BJ (cell line): ENCODE measurements around the gene THOP1. TPM values are rescaled to one million over a fixed set of nuclear protein-coding genes. Genes with fewer than 3 reads are reported as not detected.

Experiments used
- CTCF ChIA-PET: fragments of 350-600 bp; formaldehyde crosslinking; extraction: SDS; loops from one replicate; lab custom pipeline; 2021; ENCODE audit warnings: antibody characterized with exemption, inconsistent platforms; lab: Yijun Ruan, JAX
- POLR2A ChIA-PET: fragments of 300-600 bp; sonication (Branson Sonifier 250); formaldehyde crosslinking; extraction: SDS; loops from one replicate; lab custom pipeline; 2021; ENCODE audit warnings: antibody characterized with exemption; lab: Charles Lee
- DNase-seq: peaks from one replicate; pipeline ENCODE4 v3.0.0-alpha.2; 2011; ENCODE audit warnings: low read depth
- H3K27me3 ChIP-seq: 2 replicates; pipeline ENCODE4 v1.6.0; 2011; ENCODE audit warnings: low read length; ENCODE audit not compliant: control insufficient read depth, insufficient read depth
- H3K36me3 ChIP-seq: 2 replicates; pipeline ENCODE4 v1.5.1; 2011; ENCODE audit warnings: low read length; ENCODE audit not compliant: control insufficient read depth, insufficient read depth
- H3K4me3 ChIP-seq: 2 replicates; pipeline ENCODE4 v1.5.1; 2011; ENCODE audit warnings: low read depth, mild to moderate bottlenecking, control low read depth, low read length
- polyA plus RNA-seq: library from polyadenylated mRNA; depleted of rRNA; stranded (reverse); fragments of >200 nt; gene quantifications from 2 replicates; pipeline ENCODE4 v1.2.3, GENCODE V29; 2011
- TF ChIP-seq, protein P1 (sequence below): IDR thresholded peaks from 2 replicates; pipeline ENCODE4 v1.5.1; 2011; ENCODE audit warnings: low read depth, mild to moderate bottlenecking, control low read depth, inconsistent platforms, low read length, moderate library complexity; ENCODE audit not compliant: insufficient read depth

THOP1 gene
- polyA plus RNA-seq, 1 experiment, result 71.7 TPM

DNA sequence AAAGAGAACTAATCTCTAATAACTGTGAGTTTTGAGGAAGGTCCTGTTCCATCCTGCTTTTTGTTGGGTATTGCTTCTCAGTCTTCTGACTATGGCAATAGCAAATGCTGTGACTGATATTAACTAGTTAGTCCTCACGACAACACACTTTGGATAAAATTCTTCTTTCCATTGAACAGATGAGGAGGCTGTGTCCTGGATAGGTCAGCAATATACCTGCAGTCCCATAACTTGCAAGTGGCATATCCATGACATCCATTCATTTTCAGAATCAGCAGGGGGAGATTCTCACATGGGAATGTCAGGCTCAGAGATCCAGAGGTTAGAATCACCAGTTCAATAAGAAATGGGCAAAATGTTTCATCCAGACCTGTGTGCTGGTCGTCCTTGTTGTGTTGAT lies 41.7 kb downstream of the THOP1 start:
- ChIA-PET POLR2A (no interaction called here), CTCF (no interaction called here)
- DNase-seq, result no peak
- TF ChIP-seq, protein P1, sequence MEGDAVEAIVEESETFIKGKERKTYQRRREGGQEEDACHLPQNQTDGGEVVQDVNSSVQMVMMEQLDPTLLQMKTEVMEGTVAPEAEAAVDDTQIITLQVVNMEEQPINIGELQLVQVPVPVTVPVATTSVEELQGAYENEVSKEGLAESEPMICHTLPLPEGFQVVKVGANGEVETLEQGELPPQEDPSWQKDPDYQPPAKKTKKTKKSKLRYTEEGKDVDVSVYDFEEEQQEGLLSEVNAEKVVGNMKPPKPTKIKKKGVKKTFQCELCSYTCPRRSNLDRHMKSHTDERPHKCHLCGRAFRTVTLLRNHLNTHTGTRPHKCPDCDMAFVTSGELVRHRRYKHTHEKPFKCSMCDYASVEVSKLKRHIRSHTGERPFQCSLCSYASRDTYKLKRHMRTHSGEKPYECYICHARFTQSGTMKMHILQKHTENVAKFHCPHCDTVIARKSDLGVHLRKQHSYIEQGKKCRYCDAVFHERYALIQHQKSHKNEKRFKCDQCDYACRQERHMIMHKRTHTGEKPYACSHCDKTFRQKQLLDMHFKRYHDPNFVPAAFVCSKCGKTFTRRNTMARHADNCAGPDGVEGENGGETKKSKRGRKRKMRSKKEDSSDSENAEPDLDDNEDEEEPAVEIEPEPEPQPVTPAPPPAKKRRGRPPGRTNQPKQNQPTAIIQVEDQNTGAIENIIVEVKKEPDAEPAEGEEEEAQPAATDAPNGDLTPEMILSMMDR, result no peak
- H3K4me3 ChIP-seq, result no peak overlapping the region
- peaks cover 3% of the 10 kb centered on the region; the same call in 1 of the 2 replicates for H3K36me3 ChIP-seq
- H3K27me3 ChIP-seq, result no peaks in the 10 kb centered on the region

- Histone ChIP-seq H3K4me3 (no peak overlapping the region), H3K27me3 (no peaks in the 10 kb centered on the region), H3K36me3 (peaks cover 1% of the 10 kb centered on the region; the same call in 1 of the 2 replicates)
- no peak for DNase-seq
- POLR2A ChIA-PET, result no interaction called here
- CTCF ChIA-PET, result no interaction called here
- TF ChIP-seq, protein P1, result no peak
Observed at GRCh38 chr19:2827840-2828489, 42.7 kb downstream of the THOP1 start.

DNA sequence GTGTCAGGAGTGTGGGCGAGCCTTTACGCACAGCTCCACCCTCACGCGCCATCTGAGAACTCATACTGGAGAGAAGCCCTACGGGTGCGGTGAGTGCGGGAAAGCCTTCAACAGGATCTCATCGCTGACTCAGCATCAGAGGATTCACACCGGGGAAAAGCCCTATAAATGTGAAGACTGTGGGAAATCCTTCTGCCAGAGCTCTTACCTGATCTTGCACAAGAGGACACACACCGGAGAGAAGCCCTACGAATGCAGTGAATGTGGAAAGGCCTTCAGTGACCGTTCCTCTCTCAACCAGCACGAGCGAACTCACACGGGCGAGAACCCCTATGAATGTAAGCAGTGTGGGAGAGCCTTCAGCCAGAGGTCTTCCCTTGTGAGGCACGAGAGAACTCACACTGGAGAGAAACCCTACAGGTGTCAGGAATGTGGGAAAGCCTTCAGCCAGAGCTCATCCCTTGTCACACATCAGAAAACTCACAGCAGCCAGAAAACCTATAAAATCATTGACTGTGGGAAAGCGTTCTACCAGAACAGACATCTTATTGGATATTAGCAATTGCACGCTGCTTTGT lies 49.1 kb downstream of the THOP1 start:
- no peak for DNase-seq
- ChIA-PET POLR2A (no interaction called here), CTCF (interaction anchor here (1.1 kb wide), 1 partner anchor 15 kb away, joined by 4 read pairs; the partner anchor contains the start of gene ZNF554)
- peaks cover 2% of the 10 kb centered on the region; the same call in 1 of the 2 replicates for H3K36me3 ChIP-seq
- H3K4me3 ChIP-seq, result no peak overlapping the region
- TF ChIP-seq, protein P1, result no peak
- H3K27me3 ChIP-seq, result no peaks in the 10 kb centered on the region

GRCh38 chr19:2837430-2837829 lies 52.1 kb downstream of the THOP1 start:
- ChIA-PET CTCF (interaction anchor here (0.7 kb wide), 1 partner anchor 50 kb away, joined by 4 read pairs; no protein-coding TSS in a partner anchor), POLR2A (no interaction called here)
- Histone ChIP-seq H3K27me3 (no peaks in the 10 kb centered on the region), H3K4me3 (no peak overlapping the region), H3K36me3 (peaks cover 2% of the 10 kb centered on the region; the same call in 1 of the 2 replicates)
- DNase-seq, result no peak
- TF ChIP-seq, protein P1, result no peak
